ENCODE results near the gene CTXN1. TPM values are rescaled to one million over a fixed set of nuclear protein-coding genes. Genes with fewer than 3 reads are reported as not detected.

CTXN1 gene
- total RNA-seq, 1 donor from 2014 or later = 129 TPM

DNA sequence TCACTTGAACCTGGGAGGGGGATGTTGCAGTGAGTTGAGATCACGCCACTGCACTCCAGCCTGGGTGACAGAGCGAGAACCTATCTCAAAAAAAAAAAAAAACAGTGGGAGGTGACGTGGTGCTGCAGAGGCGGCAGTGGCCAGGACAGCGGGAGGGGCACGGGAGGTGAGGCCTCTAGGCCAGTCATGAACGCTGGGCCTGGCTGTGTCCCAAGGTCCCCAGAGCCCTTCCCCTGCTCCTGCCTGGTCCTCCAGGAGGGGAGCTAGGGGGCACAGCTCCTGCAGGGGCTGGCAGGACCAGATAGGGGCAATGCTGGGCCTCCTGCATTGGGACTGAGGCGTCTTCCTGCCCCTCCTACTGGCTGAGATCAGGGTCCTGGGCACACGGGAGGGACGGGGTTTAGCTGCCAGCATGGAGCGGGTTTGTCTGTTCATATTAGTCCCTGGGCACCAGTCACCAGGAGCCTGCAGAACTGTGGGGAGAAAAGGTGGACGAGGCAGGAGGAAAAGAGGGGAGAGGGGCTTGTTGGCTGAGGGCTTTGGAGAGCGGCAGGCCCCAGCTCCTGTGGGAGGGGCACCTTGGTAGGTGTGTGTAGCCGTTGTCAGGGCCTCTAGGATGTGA is 17.7 kb downstream of the CTXN1 start:
- Mint-ChIP-seq H3K4me3 (peak overlapping the region; percentile 62), H3K27ac (ENCODE audit: unreplicated experiment) (no peak overlapping the region), H3K9me3 (no peaks in the 10 kb centered on the region), H3K27me3 (ENCODE audit: low read depth) (peaks cover 14% of the 10 kb centered on the region), H3K36me3 (ENCODE audit: low read depth) (peaks cover 2% of the 10 kb centered on the region), H3K4me1 (peaks cover 19% of the 10 kb centered on the region)
- no peak for DNase-seq (ENCODE audit: low read depth, low spot score)
- TF ChIP-seq, protein P1, sequence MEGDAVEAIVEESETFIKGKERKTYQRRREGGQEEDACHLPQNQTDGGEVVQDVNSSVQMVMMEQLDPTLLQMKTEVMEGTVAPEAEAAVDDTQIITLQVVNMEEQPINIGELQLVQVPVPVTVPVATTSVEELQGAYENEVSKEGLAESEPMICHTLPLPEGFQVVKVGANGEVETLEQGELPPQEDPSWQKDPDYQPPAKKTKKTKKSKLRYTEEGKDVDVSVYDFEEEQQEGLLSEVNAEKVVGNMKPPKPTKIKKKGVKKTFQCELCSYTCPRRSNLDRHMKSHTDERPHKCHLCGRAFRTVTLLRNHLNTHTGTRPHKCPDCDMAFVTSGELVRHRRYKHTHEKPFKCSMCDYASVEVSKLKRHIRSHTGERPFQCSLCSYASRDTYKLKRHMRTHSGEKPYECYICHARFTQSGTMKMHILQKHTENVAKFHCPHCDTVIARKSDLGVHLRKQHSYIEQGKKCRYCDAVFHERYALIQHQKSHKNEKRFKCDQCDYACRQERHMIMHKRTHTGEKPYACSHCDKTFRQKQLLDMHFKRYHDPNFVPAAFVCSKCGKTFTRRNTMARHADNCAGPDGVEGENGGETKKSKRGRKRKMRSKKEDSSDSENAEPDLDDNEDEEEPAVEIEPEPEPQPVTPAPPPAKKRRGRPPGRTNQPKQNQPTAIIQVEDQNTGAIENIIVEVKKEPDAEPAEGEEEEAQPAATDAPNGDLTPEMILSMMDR (conservative IDR thresholded peaks at IDR 0.05) = no peak

DNA sequence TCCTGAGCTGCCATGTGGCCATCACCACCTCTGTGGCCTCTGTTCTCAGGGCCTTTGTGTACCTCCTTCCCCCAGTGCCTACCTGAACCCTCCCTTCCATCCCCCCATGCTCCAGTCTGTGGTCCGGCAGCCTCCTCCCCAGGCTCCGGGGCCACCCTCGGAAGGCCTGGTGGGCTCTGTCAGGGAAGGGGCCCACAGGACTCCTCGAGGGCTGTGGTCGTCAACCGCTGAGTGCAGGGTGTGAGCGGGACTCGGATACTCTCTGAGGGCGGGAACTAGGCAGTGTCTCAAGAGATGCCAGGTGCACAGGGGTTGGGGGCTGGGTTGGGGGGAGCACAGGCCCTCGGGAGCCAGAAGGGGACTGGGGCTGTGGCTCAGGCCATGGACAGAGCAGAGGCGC is 18.4 kb downstream of the CTXN1 start:
- TF ChIP-seq, protein P1 (conservative IDR thresholded peaks at IDR 0.05) = no peak
- no peak overlapping the region for H3K4me3 Mint-ChIP-seq
- H3K4me1 Mint-ChIP-seq = peaks cover 23% of the 10 kb centered on the region
- H3K36me3 Mint-ChIP-seq (ENCODE audit: low read depth) = peaks cover 2% of the 10 kb centered on the region
- no peaks in the 10 kb centered on the region for H3K9me3 Mint-ChIP-seq
- no peak for DNase-seq (ENCODE audit: low read depth, low spot score)
- H3K27me3 Mint-ChIP-seq (ENCODE audit: low read depth) = peaks cover 12% of the 10 kb centered on the region
- H3K27ac Mint-ChIP-seq (ENCODE audit: unreplicated experiment) = no peak overlapping the region

GRCh38 chr19:7907122-7907521 is 18.8 kb downstream of the CTXN1 start:
- H3K27ac Mint-ChIP-seq (ENCODE audit: unreplicated experiment) = no peak overlapping the region
- DNase-seq (ENCODE audit: low read depth, low spot score) = no peak
- TF ChIP-seq, protein P1 (conservative IDR thresholded peaks at IDR 0.05) = no peak
- peaks cover 2% of the 10 kb centered on the region for H3K36me3 Mint-ChIP-seq (ENCODE audit: low read depth)
- H3K27me3 Mint-ChIP-seq (ENCODE audit: low read depth) = peaks cover 12% of the 10 kb centered on the region
- H3K4me3 Mint-ChIP-seq = no peak overlapping the region
- peaks cover 25% of the 10 kb centered on the region for H3K4me1 Mint-ChIP-seq
- no peaks in the 10 kb centered on the region for H3K9me3 Mint-ChIP-seq

- DNase-seq (ENCODE audit: low read depth, low spot score) = no peak
- Mint-ChIP-seq H3K9me3 (no peaks in the 10 kb centered on the region), H3K27ac (ENCODE audit: unreplicated experiment) (no peak overlapping the region), H3K27me3 (ENCODE audit: low read depth) (peaks cover 6% of the 10 kb centered on the region), H3K4me3 (peak overlapping the region; percentile 93), H3K4me1 (peaks cover 25% of the 10 kb centered on the region), H3K36me3 (ENCODE audit: low read depth) (peaks cover 2% of the 10 kb centered on the region)
- TF ChIP-seq, protein P1 (conservative IDR thresholded peaks at IDR 0.05) = no peak
Measured at GRCh38 chr19:7905859-7906258, 20.1 kb downstream of the CTXN1 start.

DNA sequence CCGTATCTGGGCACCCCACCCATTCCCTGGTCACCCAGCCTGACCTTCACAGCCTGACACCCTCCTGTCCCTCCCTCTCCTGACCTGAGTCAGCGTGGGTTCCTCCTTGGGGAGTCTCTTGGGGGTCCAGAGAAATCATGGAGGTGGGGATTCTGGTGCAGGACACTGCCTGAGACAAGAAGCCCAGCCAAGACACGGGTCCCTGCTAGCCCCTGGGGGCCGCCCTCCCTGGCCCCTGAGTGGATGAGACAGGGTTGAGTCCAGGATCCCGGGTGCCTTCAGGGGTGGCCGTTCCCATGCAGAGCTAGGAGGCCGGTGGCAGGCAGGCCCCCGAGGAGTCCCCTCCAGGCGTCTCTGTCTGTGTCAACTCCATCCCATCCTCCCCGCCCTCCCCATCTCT is 20.7 kb downstream of the CTXN1 start:
- Mint-ChIP-seq H3K36me3 (ENCODE audit: low read depth) (peaks cover 2% of the 10 kb centered on the region), H3K27ac (ENCODE audit: unreplicated experiment) (no peak overlapping the region), H3K27me3 (ENCODE audit: low read depth) (peaks cover 6% of the 10 kb centered on the region), H3K4me3 (peak overlapping the region; percentile 93), H3K9me3 (no peaks in the 10 kb centered on the region), H3K4me1 (peaks cover 25% of the 10 kb centered on the region)
- no peak for DNase-seq (ENCODE audit: low read depth, low spot score)
- TF ChIP-seq, protein P1 (conservative IDR thresholded peaks at IDR 0.05) = no peak

All from neural crest cell (in vitro differentiated cells).